ENCODE measurements around the gene ECT2.

ECT2 gene

GRCh38 chr3:172811099-172811498 lies 60.6 kb downstream of the ECT2 start:
- no peak for TF ChIP-seq CTCF (IDR thresholded peaks at IDR 0.05; ENCODE audit: extremely low read depth, missing control alignments)
- DNase-seq (ENCODE audit: low spot score): no peak

GRCh38 chr3:172813462-172813861 lies 62.9 kb downstream of the ECT2 start:
- DNase-seq (ENCODE audit: low spot score): no peak
- no peak for TF ChIP-seq CTCF (IDR thresholded peaks at IDR 0.05; ENCODE audit: extremely low read depth, missing control alignments)

GRCh38 chr3:172814738-172815137 lies 64.2 kb downstream of the ECT2 start:
- no peak for TF ChIP-seq CTCF (IDR thresholded peaks at IDR 0.05; ENCODE audit: extremely low read depth, missing control alignments)
- no peak for DNase-seq (ENCODE audit: low spot score)

- no peak for TF ChIP-seq CTCF (IDR thresholded peaks at IDR 0.05; ENCODE audit: extremely low read depth, missing control alignments)
- no peak for DNase-seq (ENCODE audit: low spot score)
Measured at GRCh38 chr3:172815857-172816256, 65.3 kb downstream of the ECT2 start.

GRCh38 chr3:172816281-172816680 lies 65.8 kb downstream of the ECT2 start:
- no peak for TF ChIP-seq CTCF (IDR thresholded peaks at IDR 0.05; ENCODE audit: extremely low read depth, missing control alignments)

GRCh38 chr3:172816968-172817367 lies 66.4 kb downstream of the ECT2 start:
- TF ChIP-seq CTCF (IDR thresholded peaks at IDR 0.05; ENCODE audit: extremely low read depth, missing control alignments): no peak
- DNase-seq (ENCODE audit: low spot score): no peak

More at GRCh38 chr3:172816281-172816680, 65.8 kb downstream of the ECT2 start:
- no peak for DNase-seq (ENCODE audit: low spot score)

- no peak for TF ChIP-seq CTCF (IDR thresholded peaks at IDR 0.05; ENCODE audit: extremely low read depth, missing control alignments)
- no peak for DNase-seq (ENCODE audit: low spot score)
Measured at GRCh38 chr3:172820492-172820891, 70.0 kb downstream of the ECT2 start.
